DOHH2 (cell line): Measurements from ENCODE around the gene CTNNBL1.
"Not testable (repeated sequence)": the region's sequence is repeated elsewhere in the genome, so short reads cannot be mapped to it uniquely, and the experiment has no call there.

Source experiments
- H3F3A ChIP-seq: fragments of 200-600 bp; sonication (generic), shearing (Covaris generic); 2 replicates; pipeline ENCODE4 v1.6.0; 2016; ENCODE audit warnings: antibody characterized with exemption, mild to moderate bottlenecking; ENCODE audit not compliant: control insufficient read depth, insufficient read depth
- H3K27ac ChIP-seq: fragments of 200-600 bp; sonication (generic); 2 replicates; pipeline ENCODE4 v1.5.1; 2014; ENCODE audit warnings: low read depth, mild to moderate bottlenecking, low read length, moderate library complexity
- H3K27me3 ChIP-seq: fragments of 200-600 bp; sonication (generic); 2 replicates; pipeline ENCODE4 v1.6.1; 2014; ENCODE audit warnings: mild to moderate bottlenecking, low read length, mixed read lengths; ENCODE audit not compliant: control insufficient read depth
- H3K36me3 ChIP-seq: fragments of 200-600 bp; sonication (generic); 2 replicates; pipeline ENCODE4 v1.6.1; 2014; ENCODE audit warnings: mild to moderate bottlenecking, low read length, moderate library complexity, mixed read lengths; ENCODE audit not compliant: control insufficient read depth
- H3K4me1 ChIP-seq: fragments of 200-600 bp; sonication (generic); 2 replicates; pipeline ENCODE4 v1.6.1; 2014; ENCODE audit warnings: mild to moderate bottlenecking, low read length, mixed read lengths; ENCODE audit not compliant: control insufficient read depth
- H3K4me2 ChIP-seq: fragments of 200-600 bp; sonication (generic); 2 replicates; pipeline ENCODE4 v1.6.0; 2014; ENCODE audit warnings: mild to moderate bottlenecking, low read length, moderate library complexity
- H3K4me3 ChIP-seq: fragments of 200-600 bp; sonication (generic); 2 replicates; pipeline ENCODE4 v1.5.1; 2014; ENCODE audit warnings: mild to moderate bottlenecking, low read length, mixed read lengths
- H3K79me2 ChIP-seq: fragments of 200-600 bp; sonication (generic); 2 replicates; pipeline ENCODE4 v1.6.1; 2014; ENCODE audit warnings: mild to moderate bottlenecking, low read length, mixed read lengths; ENCODE audit not compliant: control insufficient read depth
- H3K9me2 ChIP-seq: fragments of 200-600 bp; sonication (generic); replicated peaks from 2 replicates; pipeline ENCODE4 v1.6.1; 2014; ENCODE audit warnings: mild to moderate bottlenecking, low read length, mixed read lengths; ENCODE audit not compliant: control insufficient read depth
- H3K9me3 ChIP-seq: fragments of 200-600 bp; sonication (generic); 2 replicates; pipeline ENCODE4 v1.6.1; 2014; ENCODE audit warnings: antibody characterized with exemption, low read length, mixed read lengths; ENCODE audit not compliant: control insufficient read depth, insufficient read depth
- H4K20me1 ChIP-seq: fragments of 200-600 bp; sonication (generic); 2 replicates; pipeline ENCODE4 v1.6.0; 2014; ENCODE audit warnings: low read depth, mild to moderate bottlenecking, antibody characterized with exemption, low read length, moderate library complexity; ENCODE audit not compliant: control insufficient read depth, insufficient read depth
- EZH2phosphoT487 ChIP-seq: fragments of 200-600 bp; sonication (generic); IDR thresholded peaks from 2 replicates; pipeline ENCODE4 v1.6.1; 2017; ENCODE audit warnings: borderline replicate concordance, mild to moderate bottlenecking, antibody characterized with exemption, low read length, moderate library complexity, mixed read lengths
- TF ChIP-seq, protein P1 (sequence below): fragments of 200-600 bp; sonication (generic); IDR thresholded peaks from one replicate; pipeline ENCODE4 v1.5.1; 2014; ENCODE audit warnings: antibody characterized with exemption, mild to moderate bottlenecking, low read depth, low read length; ENCODE audit not compliant: poor library complexity, severe bottlenecking

CTNNBL1 gene

DNA sequence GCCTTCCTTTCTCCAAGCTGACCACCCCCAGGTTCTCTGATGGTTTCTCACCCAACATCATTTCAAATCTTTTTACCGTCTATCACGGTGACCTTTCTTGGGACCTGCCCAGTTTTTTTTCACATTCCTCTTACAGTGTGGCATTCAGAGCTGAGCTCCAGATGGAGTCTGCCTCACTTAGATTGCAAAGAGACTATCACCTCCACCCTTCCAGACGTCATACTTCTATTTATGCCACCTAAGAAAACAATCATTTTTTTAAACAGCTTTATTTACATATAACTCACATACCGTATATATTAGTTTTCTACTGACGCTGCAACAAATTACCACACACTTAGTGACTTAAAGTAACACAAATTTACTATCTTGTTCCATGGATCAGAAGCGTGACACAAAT lies 32.3 kb upstream of the CTNNBL1 start:
- H3K9me2 ChIP-seq, result no peaks in the 10 kb centered on the region
- H4K20me1 ChIP-seq, result no peaks in the 10 kb centered on the region
- no peaks in the 10 kb centered on the region for H3K27me3 ChIP-seq
- H3K36me3 ChIP-seq, result no peaks in the 10 kb centered on the region
- TF ChIP-seq EZH2phosphoT487, result no peak
- TF ChIP-seq, protein P1, sequence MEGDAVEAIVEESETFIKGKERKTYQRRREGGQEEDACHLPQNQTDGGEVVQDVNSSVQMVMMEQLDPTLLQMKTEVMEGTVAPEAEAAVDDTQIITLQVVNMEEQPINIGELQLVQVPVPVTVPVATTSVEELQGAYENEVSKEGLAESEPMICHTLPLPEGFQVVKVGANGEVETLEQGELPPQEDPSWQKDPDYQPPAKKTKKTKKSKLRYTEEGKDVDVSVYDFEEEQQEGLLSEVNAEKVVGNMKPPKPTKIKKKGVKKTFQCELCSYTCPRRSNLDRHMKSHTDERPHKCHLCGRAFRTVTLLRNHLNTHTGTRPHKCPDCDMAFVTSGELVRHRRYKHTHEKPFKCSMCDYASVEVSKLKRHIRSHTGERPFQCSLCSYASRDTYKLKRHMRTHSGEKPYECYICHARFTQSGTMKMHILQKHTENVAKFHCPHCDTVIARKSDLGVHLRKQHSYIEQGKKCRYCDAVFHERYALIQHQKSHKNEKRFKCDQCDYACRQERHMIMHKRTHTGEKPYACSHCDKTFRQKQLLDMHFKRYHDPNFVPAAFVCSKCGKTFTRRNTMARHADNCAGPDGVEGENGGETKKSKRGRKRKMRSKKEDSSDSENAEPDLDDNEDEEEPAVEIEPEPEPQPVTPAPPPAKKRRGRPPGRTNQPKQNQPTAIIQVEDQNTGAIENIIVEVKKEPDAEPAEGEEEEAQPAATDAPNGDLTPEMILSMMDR, result no peak
- no peaks in the 10 kb centered on the region for H3K79me2 ChIP-seq
- H3F3A ChIP-seq, result no peaks in the 10 kb centered on the region
- H3K9me3 ChIP-seq, result no peaks in the 10 kb centered on the region
- peaks cover 5% of the 10 kb centered on the region for H3K4me1 ChIP-seq
- no peak overlapping the region for H3K4me3 ChIP-seq
- H3K4me2 ChIP-seq, result no peak overlapping the region
- no peak overlapping the region for H3K27ac ChIP-seq

DNA sequence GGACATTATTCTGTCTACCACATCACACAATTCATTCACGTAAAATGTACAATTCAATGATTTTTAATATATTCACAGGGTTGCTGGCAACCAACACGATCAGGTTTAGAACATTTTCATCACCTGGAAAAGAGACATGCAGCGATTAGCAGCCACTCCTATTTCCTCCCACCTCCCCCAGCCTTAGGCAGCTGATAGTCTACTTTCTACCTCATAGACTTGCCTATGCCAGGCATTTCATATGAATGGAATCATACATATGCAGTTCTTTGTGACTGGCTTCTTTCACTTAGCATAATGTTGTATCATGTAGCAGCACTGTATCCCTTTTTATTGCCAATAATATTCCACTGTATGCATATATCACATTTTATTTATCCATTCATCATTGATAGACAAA lies 31.5 kb upstream of the CTNNBL1 start:
- Histone ChIP-seq H4K20me1 (no peaks in the 10 kb centered on the region), H3K9me3 (no peaks in the 10 kb centered on the region), H3K27ac (no peak overlapping the region), H3K36me3 (no peaks in the 10 kb centered on the region), H3K27me3 (no peaks in the 10 kb centered on the region), H3K4me2 (no peak overlapping the region), H3K9me2 (no peaks in the 10 kb centered on the region), H3K4me1 (peaks cover 5% of the 10 kb centered on the region), H3K4me3 (no peak overlapping the region), H3K79me2 (no peaks in the 10 kb centered on the region), H3F3A (no peaks in the 10 kb centered on the region)
- TF ChIP-seq, protein P1, result no peak
- no peak for TF ChIP-seq EZH2phosphoT487

DNA sequence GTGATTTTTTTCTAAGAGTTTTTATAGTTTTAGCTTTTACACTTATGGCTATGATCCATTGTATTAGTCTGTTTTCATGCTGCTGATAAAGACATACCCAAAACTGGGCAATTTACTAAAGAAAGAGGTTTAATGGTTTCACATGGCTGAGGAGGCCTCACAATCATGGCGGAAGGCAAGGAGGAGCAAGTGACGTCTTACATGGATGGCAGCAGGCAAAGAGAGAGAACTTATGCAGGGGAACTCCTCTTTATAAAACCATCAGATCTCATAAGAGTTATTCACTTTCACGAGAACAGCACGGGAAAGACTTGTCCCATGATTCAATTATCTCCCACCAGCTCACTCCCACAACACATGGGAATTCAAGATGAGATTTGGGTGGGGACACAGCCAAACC lies 29.2 kb upstream of the CTNNBL1 start:
- H3K27me3 ChIP-seq, H4K20me1 ChIP-seq, H3K4me1 ChIP-seq, H3K79me2 ChIP-seq, H3K27ac ChIP-seq, H3K4me3 ChIP-seq, H3K9me3 ChIP-seq, H3K9me2 ChIP-seq, H3K4me2 ChIP-seq, H3F3A ChIP-seq, H3K36me3 ChIP-seq: not testable (repeated sequence)

DNA sequence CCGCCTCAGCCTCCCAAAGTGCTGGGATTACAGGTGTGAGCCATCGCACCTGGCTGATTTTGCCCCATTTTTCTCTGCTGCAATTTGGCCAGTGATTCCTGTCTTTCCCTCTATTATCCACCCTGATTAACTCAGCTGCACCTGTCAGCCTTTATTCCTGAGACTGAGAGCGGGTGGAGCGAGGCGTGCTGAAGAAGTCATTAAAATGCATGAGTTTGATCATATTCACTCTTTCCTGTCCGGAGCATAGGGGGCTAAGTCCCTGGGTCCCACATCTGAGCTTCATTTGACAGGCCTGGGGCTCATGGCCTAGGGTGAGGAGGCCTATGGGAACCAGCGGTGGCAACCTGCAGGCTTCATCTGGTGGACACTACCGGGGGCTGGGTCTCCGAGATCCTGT lies 25.7 kb upstream of the CTNNBL1 start:
- no peaks in the 10 kb centered on the region for H4K20me1 ChIP-seq
- H3K9me3 ChIP-seq, result no peaks in the 10 kb centered on the region
- H3K4me1 ChIP-seq, result peaks cover 4% of the 10 kb centered on the region
- no peaks in the 10 kb centered on the region for H3K36me3 ChIP-seq
- H3K27me3 ChIP-seq, result no peaks in the 10 kb centered on the region
- H3K9me2 ChIP-seq, result no peaks in the 10 kb centered on the region
- no peaks in the 10 kb centered on the region for H3K79me2 ChIP-seq
- TF ChIP-seq, protein P1, result no peak
- TF ChIP-seq EZH2phosphoT487, result no peak
- H3K4me2 ChIP-seq, result no peak overlapping the region
- no peak overlapping the region for H3K4me3 ChIP-seq
- no peaks in the 10 kb centered on the region for H3F3A ChIP-seq
- no peak overlapping the region for H3K27ac ChIP-seq
